Neural progenitor cell (in vitro differentiated cells): ENCODE results near the gene MED13L. TPM values are rescaled to one million over a fixed set of nuclear protein-coding genes. Genes with fewer than 3 reads are reported as not detected.
"Not testable (repeated sequence)": the region's sequence is repeated elsewhere in the genome, so short reads cannot be mapped to it uniquely, and the experiment has no call there.

Experiments used
- DNase-seq: peaks from one replicate; pipeline ENCODE4 v3.0.0-alpha.2; 2016; ENCODE audit warnings: low spot score
- H2AFZ ChIP-seq: fragments of 200-600 bp; sonication (generic); replicated peaks from 2 replicates; pipeline ENCODE4 v1.6.1; 2016; ENCODE audit warnings: antibody characterized with exemption
- H3F3A ChIP-seq: fragments of 200-600 bp; sonication (generic); 2 replicates; pipeline ENCODE4 v1.6.1; 2016; ENCODE audit warnings: antibody characterized with exemption, low read depth
- H3K27ac ChIP-seq: fragments of 200-600 bp; sonication (generic); 2 replicates; pipeline ENCODE4 v1.5.1; 2016; ENCODE audit warnings: mild to moderate bottlenecking
- H3K27me3 ChIP-seq: fragments of 200-600 bp; sonication (generic); 2 replicates; pipeline ENCODE4 v1.6.1; 2016; ENCODE audit warnings: mild to moderate bottlenecking, moderate library complexity
- H3K36me3 ChIP-seq: fragments of 200-600 bp; sonication (generic); 2 replicates; pipeline ENCODE4 v1.5.1; 2016
- H3K4me1 ChIP-seq: fragments of 200-600 bp; sonication (generic); 2 replicates; pipeline ENCODE4 v1.6.1; 2016; ENCODE audit warnings: mixed run types
- H3K4me2 ChIP-seq: fragments of 200-600 bp; sonication (generic); 2 replicates; pipeline ENCODE4 v1.6.1; 2016
- H3K4me3 ChIP-seq: fragments of 200-600 bp; sonication (generic); 2 replicates; pipeline ENCODE4 v1.5.1; 2016
- H3K79me2 ChIP-seq: fragments of 200-600 bp; sonication (generic); 2 replicates; pipeline ENCODE4 v1.6.1; 2016; ENCODE audit warnings: low read depth
- H3K9ac ChIP-seq: fragments of 200-600 bp; sonication (generic); 2 replicates; pipeline ENCODE4 v1.6.1; 2016
- H3K9me3 ChIP-seq: fragments of 200-600 bp; sonication (generic); 2 replicates; pipeline ENCODE4 v1.5.1; 2016; ENCODE audit warnings: low read depth
- H4K20me1 ChIP-seq: fragments of 200-600 bp; sonication (generic); 2 replicates; pipeline ENCODE4 v1.6.1; 2016; ENCODE audit warnings: low read depth
- H3K27ac Mint-ChIP-seq: 3 replicates; pipeline ENCODE4 v1.8.0; 2021; ENCODE audit warnings: mixed read lengths
- H3K27me3 Mint-ChIP-seq: 2 replicates; pipeline ENCODE4 v1.8.0; 2022; ENCODE audit warnings: low read depth, mild to moderate bottlenecking, inconsistent platforms, moderate library complexity, mixed read lengths; ENCODE audit not compliant: insufficient read depth
- H3K36me3 Mint-ChIP-seq: 3 replicates; pipeline ENCODE4 v1.8.0; 2021; ENCODE audit warnings: mixed read lengths
- H3K4me1 Mint-ChIP-seq: 3 replicates; pipeline ENCODE4 v1.8.0; 2021; ENCODE audit warnings: mixed read lengths
- H3K4me3 Mint-ChIP-seq: 3 replicates; pipeline ENCODE4 v1.8.0; 2021; ENCODE audit warnings: mild to moderate bottlenecking, moderate library complexity, mixed read lengths
- H3K9me3 Mint-ChIP-seq: 3 replicates; pipeline ENCODE4 v1.8.0; 2020; ENCODE audit warnings: mixed read lengths
- EZH2 ChIP-seq: fragments of 200-600 bp; sonication (generic); IDR thresholded peaks from 2 replicates; pipeline ENCODE4 v1.6.1; 2017; ENCODE audit warnings: antibody characterized with exemption, mild to moderate bottlenecking, moderate library complexity
- EZH2phosphoT487 ChIP-seq: fragments of 200-600 bp; sonication (generic); IDR thresholded peaks from 2 replicates; pipeline ENCODE4 v1.6.1; 2017; ENCODE audit warnings: antibody characterized with exemption
- total RNA-seq: library from RNA; depleted of rRNA; stranded (reverse); fragments of >200 nt; gene quantifications from 2 replicates; pipeline ENCODE4 v1.2.3, GENCODE V29; 2015; ENCODE audit warnings: low replicate concordance
- TF ChIP-seq, protein P1 (sequence below): fragments of 200-600 bp; sonication (generic); IDR thresholded peaks from 2 replicates; pipeline ENCODE4 v1.5.1; 2017; ENCODE audit warnings: antibody characterized with exemption, mild to moderate bottlenecking

MED13L gene
- total RNA-seq, 1 donor from 2014 or later, result 149 TPM

DNA sequence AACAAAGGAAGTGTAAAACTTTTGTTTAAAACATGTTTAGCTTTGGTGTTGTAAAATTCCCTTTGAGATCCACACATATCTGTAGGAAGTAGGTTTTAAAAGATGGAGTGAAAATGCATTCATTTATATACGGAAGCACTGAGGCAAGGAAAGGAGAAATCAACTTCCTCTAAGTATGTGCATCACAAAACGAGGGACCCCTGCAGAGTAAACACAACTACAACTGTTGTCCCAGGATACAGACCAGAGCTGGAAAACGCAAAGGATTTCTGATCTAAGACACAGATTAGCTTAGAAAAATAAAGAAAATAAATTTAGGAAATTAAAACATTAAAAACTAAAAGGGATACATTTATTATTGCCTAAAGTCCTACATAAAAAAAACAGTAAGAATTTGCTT lies 297.6 kb downstream of the MED13L start:
- no peaks in the 10 kb centered on the region for H3K9me3 Mint-ChIP-seq
- Histone ChIP-seq H3K9me3 (no peaks in the 10 kb centered on the region), H3K27me3 (no peaks in the 10 kb centered on the region), H3K9ac (no peak overlapping the region), H3K27ac (no peak overlapping the region), H3K4me3 (no peak overlapping the region), H3F3A (no peaks in the 10 kb centered on the region), H4K20me1 (no peaks in the 10 kb centered on the region), H3K36me3 (peaks cover 29% of the 10 kb centered on the region), H3K4me2 (no peak overlapping the region), H3K79me2 (no peaks in the 10 kb centered on the region), H3K4me1 (no peaks in the 10 kb centered on the region), H2AFZ (no peak overlapping the region)
- no peaks in the 10 kb centered on the region for H3K27me3 Mint-ChIP-seq
- H3K4me1 Mint-ChIP-seq, result peaks cover 11% of the 10 kb centered on the region
- TF ChIP-seq, protein P1, sequence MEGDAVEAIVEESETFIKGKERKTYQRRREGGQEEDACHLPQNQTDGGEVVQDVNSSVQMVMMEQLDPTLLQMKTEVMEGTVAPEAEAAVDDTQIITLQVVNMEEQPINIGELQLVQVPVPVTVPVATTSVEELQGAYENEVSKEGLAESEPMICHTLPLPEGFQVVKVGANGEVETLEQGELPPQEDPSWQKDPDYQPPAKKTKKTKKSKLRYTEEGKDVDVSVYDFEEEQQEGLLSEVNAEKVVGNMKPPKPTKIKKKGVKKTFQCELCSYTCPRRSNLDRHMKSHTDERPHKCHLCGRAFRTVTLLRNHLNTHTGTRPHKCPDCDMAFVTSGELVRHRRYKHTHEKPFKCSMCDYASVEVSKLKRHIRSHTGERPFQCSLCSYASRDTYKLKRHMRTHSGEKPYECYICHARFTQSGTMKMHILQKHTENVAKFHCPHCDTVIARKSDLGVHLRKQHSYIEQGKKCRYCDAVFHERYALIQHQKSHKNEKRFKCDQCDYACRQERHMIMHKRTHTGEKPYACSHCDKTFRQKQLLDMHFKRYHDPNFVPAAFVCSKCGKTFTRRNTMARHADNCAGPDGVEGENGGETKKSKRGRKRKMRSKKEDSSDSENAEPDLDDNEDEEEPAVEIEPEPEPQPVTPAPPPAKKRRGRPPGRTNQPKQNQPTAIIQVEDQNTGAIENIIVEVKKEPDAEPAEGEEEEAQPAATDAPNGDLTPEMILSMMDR, result no peak
- no peak for TF ChIP-seq EZH2
- no peak for TF ChIP-seq EZH2phosphoT487
- no peak overlapping the region for H3K27ac Mint-ChIP-seq
- H3K36me3 Mint-ChIP-seq, result peaks cover 10% of the 10 kb centered on the region
- H3K4me3 Mint-ChIP-seq, result no peak overlapping the region
- no peak for DNase-seq

DNA sequence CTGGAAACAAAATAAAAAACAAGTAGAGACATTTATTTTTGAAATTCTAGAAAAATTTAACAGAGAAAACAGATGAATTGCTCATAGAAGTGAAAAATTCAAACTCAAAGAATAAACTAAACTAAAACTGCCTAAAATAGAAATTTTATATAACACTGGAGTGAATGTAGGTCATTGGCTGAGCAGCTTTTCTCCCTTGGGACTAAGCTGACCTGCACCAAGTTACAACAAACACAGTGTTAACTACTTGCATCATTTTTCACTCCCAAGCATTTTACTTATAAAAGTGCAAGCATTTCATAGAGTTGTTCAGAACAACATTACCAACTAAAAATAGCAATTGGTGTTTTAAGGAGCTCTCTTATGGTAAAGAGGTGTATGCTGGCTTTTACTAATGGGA lies 298.1 kb downstream of the MED13L start:
- no peak for DNase-seq
- H2AFZ ChIP-seq, result no peak overlapping the region
- H3K27ac ChIP-seq, result no peak overlapping the region
- no peaks in the 10 kb centered on the region for H3K27me3 Mint-ChIP-seq
- no peak overlapping the region for H3K4me3 ChIP-seq
- no peak overlapping the region for H3K27ac Mint-ChIP-seq
- H3K4me3 Mint-ChIP-seq, result no peak overlapping the region
- H3K36me3 Mint-ChIP-seq, result peaks cover 10% of the 10 kb centered on the region
- no peak overlapping the region for H3K4me2 ChIP-seq
- no peaks in the 10 kb centered on the region for H3K9me3 ChIP-seq
- H3K9me3 Mint-ChIP-seq, result no peaks in the 10 kb centered on the region
- H3K9ac ChIP-seq, result no peak overlapping the region
- H3K79me2 ChIP-seq, result no peaks in the 10 kb centered on the region
- H3K4me1 ChIP-seq, result no peaks in the 10 kb centered on the region
- H4K20me1 ChIP-seq, result no peaks in the 10 kb centered on the region
- peaks cover 29% of the 10 kb centered on the region for H3K36me3 ChIP-seq
- no peaks in the 10 kb centered on the region for H3F3A ChIP-seq
- H3K27me3 ChIP-seq, result no peaks in the 10 kb centered on the region
- peaks cover 11% of the 10 kb centered on the region for H3K4me1 Mint-ChIP-seq
- TF ChIP-seq, protein P1, result no peak
- TF ChIP-seq EZH2 (no peak), EZH2phosphoT487 (no peak)

DNA sequence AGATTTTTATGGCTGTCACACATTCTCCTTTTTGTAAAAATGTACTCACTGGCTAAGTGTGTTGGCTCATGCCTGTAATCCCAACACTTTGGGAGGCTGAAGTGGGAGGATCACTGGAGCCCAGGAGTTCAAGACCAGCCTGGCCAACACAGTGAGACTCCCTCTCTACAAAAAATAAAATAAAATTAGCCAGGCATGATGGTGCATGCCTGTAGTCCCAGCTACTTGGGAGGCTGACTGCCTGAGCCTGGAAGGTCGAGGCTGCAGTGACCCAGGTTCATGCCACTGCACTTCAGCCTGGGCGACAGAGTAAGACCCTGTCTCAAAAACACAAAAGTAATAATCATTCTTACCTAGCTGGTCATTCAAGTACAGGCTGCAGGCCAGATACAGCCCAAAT lies 300.7 kb downstream of the MED13L start:
- Histone ChIP-seq H3K36me3 (peaks cover 23% of the 10 kb centered on the region), H3K4me1 (peaks cover 11% of the 10 kb centered on the region), H4K20me1 (peaks cover 14% of the 10 kb centered on the region)
- not testable (repeated sequence) for H3K9me3 ChIP-seq, H3K9me3 Mint-ChIP-seq, H3K4me3 Mint-ChIP-seq, H3K27me3 Mint-ChIP-seq, H3K27me3 ChIP-seq, H3K27ac ChIP-seq, H3K4me3 ChIP-seq, H3K79me2 ChIP-seq, DNase-seq, H2AFZ ChIP-seq, H3K9ac ChIP-seq, H3K4me2 ChIP-seq, H3K27ac Mint-ChIP-seq, H3F3A ChIP-seq
- peaks cover 16% of the 10 kb centered on the region for H3K36me3 Mint-ChIP-seq
- peaks cover 20% of the 10 kb centered on the region for H3K4me1 Mint-ChIP-seq

GRCh38 chr12:115975411-115975810 lies 302.1 kb downstream of the MED13L start:
- Histone ChIP-seq H3K9me3 (no peaks in the 10 kb centered on the region), H3K4me3 (no peak overlapping the region), H3K27ac (no peak overlapping the region), H3K27me3 (no peaks in the 10 kb centered on the region), H3K4me2 (no peak overlapping the region), H3K79me2 (no peaks in the 10 kb centered on the region), H3K9ac (no peak overlapping the region), H2AFZ (no peak overlapping the region), H3K36me3 (peaks cover 10% of the 10 kb centered on the region), H3K4me1 (peaks cover 11% of the 10 kb centered on the region), H3F3A (no peaks in the 10 kb centered on the region), H4K20me1 (peaks cover 14% of the 10 kb centered on the region)
- peaks cover 25% of the 10 kb centered on the region for H3K36me3 Mint-ChIP-seq
- TF ChIP-seq, protein P1, result no peak
- no peak for TF ChIP-seq EZH2
- TF ChIP-seq EZH2phosphoT487, result no peak
- DNase-seq, result no peak
- no peak overlapping the region for H3K27ac Mint-ChIP-seq
- no peaks in the 10 kb centered on the region for H3K9me3 Mint-ChIP-seq
- peaks cover 22% of the 10 kb centered on the region for H3K4me1 Mint-ChIP-seq
- H3K4me3 Mint-ChIP-seq, result no peak overlapping the region
- H3K27me3 Mint-ChIP-seq, result no peaks in the 10 kb centered on the region
